HG03565 (cell line): ENCODE measurements around the gene HIF1A.
"Not testable (repeated sequence)": the region's sequence is repeated elsewhere in the genome, so short reads cannot be mapped to it uniquely, and the experiment has no call there.

Experiments
- ATAC-seq: cut with Tn5 transposase; IDR thresholded peaks from one replicate; pipeline ENCODE4 v1.9.1; 2021; ENCODE audit warnings: mild to moderate bottlenecking, moderate library complexity; ENCODE audit not compliant: unreplicated experiment

The HIF1A gene

GRCh38 chr14:61706096-61706690, 10.9 kb downstream of the HIF1A start:
- ATAC-seq: no peak

- ATAC-seq: not testable (repeated sequence)
Measured at GRCh38 chr14:61707774-61708173, 12.5 kb downstream of the HIF1A start.

GRCh38 chr14:61708693-61709092, 13.4 kb downstream of the HIF1A start:
- not testable (repeated sequence) for ATAC-seq

- no peak for ATAC-seq
Measured at GRCh38 chr14:61710853-61711817, 15.8 kb downstream of the HIF1A start.

GRCh38 chr14:61712137-61712536, 16.8 kb downstream of the HIF1A start:
- no peak for ATAC-seq

GRCh38 chr14:61713724-61714437, 18.6 kb downstream of the HIF1A start:
- no peak for ATAC-seq

GRCh38 chr14:61716956-61717355, 21.6 kb downstream of the HIF1A start:
- ATAC-seq: no peak

- no peak for ATAC-seq
Measured at GRCh38 chr14:61718039-61718438, 22.7 kb downstream of the HIF1A start.

GRCh38 chr14:61719344-61720293, 24.3 kb downstream of the HIF1A start:
- no peak for ATAC-seq

GRCh38 chr14:61720294-61720661, 25.0 kb downstream of the HIF1A start:
- ATAC-seq: no peak

- ATAC-seq: no peak
Measured at GRCh38 chr14:61720741-61721140, 25.4 kb downstream of the HIF1A start.

GRCh38 chr14:61724133-61724532, 28.8 kb downstream of the HIF1A start:
- no peak for ATAC-seq

GRCh38 chr14:61726778-61727658, 31.7 kb downstream of the HIF1A start:
- ATAC-seq: no peak

GRCh38 chr14:61730756-61731373, 35.6 kb downstream of the HIF1A start:
- no peak for ATAC-seq

GRCh38 chr14:61733972-61734371, 38.7 kb downstream of the HIF1A start:
- ATAC-seq: no peak

GRCh38 chr14:61736751-61737150, 41.4 kb downstream of the HIF1A start:
- ATAC-seq: no peak

- no peak for ATAC-seq
Measured at GRCh38 chr14:61737915-61738314, 42.6 kb downstream of the HIF1A start.

- ATAC-seq: no peak
Measured at GRCh38 chr14:61739133-61739532, 43.8 kb downstream of the HIF1A start.

GRCh38 chr14:61742371-61742770, 47.1 kb downstream of the HIF1A start:
- no peak for ATAC-seq
